Mesodermal cell (in vitro differentiated cells): ENCODE results near the gene PCNX1.

ENCODE experiments used
- H3K27ac ChIP-seq: 2 replicates; pipeline ENCODE4 v1.7.0; 2013; ENCODE audit warnings: mild to moderate bottlenecking, low read depth, low read length, moderate library complexity; ENCODE audit not compliant: severe bottlenecking
- H3K36me3 ChIP-seq: 2 replicates; pipeline ENCODE4 v1.7.1; 2013; ENCODE audit warnings: mild to moderate bottlenecking, low read length, moderate library complexity; ENCODE audit not compliant: control insufficient read depth, insufficient read depth
- H3K4me1 ChIP-seq: one replicate; pipeline ENCODE4 v1.7.1; 2013; ENCODE audit warnings: mild to moderate bottlenecking, low read length; ENCODE audit not compliant: insufficient read depth, control insufficient read depth, poor library complexity, severe bottlenecking
- H3K4me3 ChIP-seq: 2 replicates; pipeline ENCODE4 v1.7.0; 2013; ENCODE audit warnings: low read length, control low read depth, mild to moderate bottlenecking; ENCODE audit not compliant: insufficient read depth, poor library complexity, severe bottlenecking; ENCODE audit errors: extremely low read depth
- H3K9me3 ChIP-seq: 2 replicates; pipeline ENCODE4 v1.7.1; 2013; ENCODE audit warnings: mild to moderate bottlenecking, low read length, moderate library complexity; ENCODE audit not compliant: control insufficient read depth
- WGBS, 2 experiments: methylation state at CpG; one replicate each; pipeline ENCODE4 v1.1.5; 2013; ENCODE audit warnings: missing lambda C conversion rate in 2 of 2; ENCODE audit not compliant: insufficient coverage in 2 of 2; 5-methylcytosine and 5-hydroxymethylcytosine counted together

Gene PCNX1

DNA sequence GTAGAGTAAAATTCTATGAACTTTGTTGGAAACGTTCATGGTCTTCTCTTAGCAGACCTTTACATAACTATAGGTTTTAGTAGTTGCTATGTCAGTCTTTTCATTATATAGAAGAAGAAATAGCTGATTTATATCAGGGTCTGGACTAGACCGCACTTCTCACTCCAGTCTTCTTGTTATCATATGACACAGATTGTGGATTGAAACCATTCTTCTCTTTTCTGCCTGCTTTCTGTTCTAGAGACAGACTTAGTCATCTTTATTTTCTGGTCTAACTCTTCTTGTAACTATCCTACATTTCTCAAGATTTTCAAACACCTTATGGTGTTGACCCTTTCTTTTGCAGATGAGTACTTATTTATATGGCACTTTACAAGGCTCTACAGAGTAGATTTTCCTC, 55.7 kb downstream of the PCNX1 start:
- H3K36me3 ChIP-seq: peaks cover 27% of the 10 kb centered on the region
- no CpG with 5 or more reads among the region's 2 CpGs for WGBS, 2 experiments
- H3K27ac ChIP-seq: no peak overlapping the region
- H3K4me1 ChIP-seq: no peaks in the 10 kb centered on the region
- no peak overlapping the region for H3K4me3 ChIP-seq
- H3K9me3 ChIP-seq: no peaks in the 10 kb centered on the region

DNA sequence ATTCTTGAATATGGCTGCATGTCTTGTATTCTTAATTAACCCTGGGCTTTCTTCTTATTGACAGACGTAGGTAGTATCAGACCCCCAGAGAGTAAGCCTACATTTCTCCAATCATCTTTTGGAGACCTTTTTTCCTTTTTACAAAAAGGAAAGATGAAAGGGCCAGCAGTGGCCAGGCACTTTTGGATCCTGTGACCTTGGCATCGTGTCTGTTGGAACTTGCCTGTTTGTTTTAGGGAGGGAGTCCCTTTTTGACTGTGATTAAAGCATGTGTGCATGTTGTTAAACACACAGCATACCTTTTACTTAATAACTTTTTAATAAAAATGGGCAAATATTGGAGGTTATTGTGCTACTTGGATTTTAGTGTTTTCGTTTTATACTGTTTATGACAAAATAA, 57.2 kb downstream of the PCNX1 start:
- H3K9me3 ChIP-seq: no peaks in the 10 kb centered on the region
- no peak overlapping the region for H3K27ac ChIP-seq
- peaks cover 28% of the 10 kb centered on the region for H3K36me3 ChIP-seq
- H3K4me3 ChIP-seq: no peak overlapping the region
- H3K4me1 ChIP-seq: no peaks in the 10 kb centered on the region
- no CpG with 5 or more reads among the region's 3 CpGs for WGBS, 2 experiments

DNA sequence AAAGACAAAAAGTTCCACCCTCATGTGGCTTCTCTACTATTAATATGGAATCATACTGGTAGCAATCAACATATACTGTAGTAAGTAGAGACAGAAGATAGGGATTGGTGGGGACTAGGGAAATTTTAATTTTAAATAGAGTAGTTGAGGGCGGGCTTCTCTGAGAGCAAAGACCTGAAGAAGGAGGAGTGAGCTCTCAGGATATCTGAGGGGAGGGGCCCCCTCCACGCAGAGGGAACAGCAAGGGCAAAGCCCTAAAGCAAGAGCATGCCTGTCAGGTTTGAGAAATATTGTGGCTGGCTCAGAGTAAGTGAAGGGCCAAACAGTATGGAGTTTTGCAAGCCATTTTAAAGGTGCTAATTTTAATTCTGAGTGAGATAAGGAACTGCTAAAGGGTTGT, 64.3 kb downstream of the PCNX1 start:
- Histone ChIP-seq H3K27ac (no peak overlapping the region), H3K36me3 (peaks cover 27% of the 10 kb centered on the region), H3K4me3 (no peak overlapping the region), H3K4me1 (no peaks in the 10 kb centered on the region), H3K9me3 (no peaks in the 10 kb centered on the region)
- WGBS, 2 experiments: 42 to 65% methylated on average over 2 of the region's 2 CpGs

DNA sequence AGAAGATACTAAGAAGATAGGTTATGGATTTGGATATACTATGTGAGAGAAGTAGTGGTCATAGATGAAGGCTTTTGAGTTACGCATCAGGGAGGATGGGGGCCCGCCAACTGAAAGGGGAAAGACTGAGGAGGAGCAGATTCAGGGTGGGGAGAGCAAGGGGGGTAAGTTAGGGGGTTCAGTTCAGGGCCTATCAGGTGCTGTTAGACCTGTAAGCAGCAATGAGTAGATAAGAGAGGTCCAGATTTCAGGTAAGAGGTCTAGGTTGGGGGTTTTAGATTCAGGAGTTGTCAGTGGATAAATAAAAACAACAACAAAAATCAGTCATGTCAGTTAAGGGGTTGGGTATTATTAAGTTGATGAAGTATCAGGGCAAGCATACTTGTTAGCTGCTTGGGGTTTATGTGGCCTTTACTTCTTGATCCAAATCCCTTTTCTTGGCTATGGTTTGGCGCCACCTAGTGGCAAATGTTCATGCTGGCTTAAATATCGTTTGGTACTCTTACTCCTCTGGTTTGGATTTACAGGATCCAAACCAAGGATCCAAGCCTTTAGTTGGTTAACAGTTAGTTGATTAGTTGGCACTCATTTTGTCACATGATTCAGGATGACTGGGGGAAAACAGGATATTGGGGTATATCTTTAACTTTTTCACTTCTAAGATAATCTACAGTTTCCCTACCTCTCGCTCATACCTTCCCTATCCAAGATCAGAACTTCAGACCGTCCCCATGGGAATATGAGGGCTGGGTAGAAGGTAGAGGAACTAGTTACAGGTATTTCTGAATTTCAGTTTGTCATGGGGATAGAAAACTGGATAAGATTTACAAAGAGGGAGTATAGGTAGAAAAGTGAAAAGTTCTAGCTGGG, 65.1 kb downstream of the PCNX1 start:
- Histone ChIP-seq H3K27ac (no peak overlapping the region), H3K36me3 (peaks cover 34% of the 10 kb centered on the region), H3K4me1 (no peaks in the 10 kb centered on the region), H3K9me3 (no peaks in the 10 kb centered on the region), H3K4me3 (no peak overlapping the region)
- WGBS, 2 experiments: 50 to 67% methylated on average over 4 of the region's 6 CpGs

DNA sequence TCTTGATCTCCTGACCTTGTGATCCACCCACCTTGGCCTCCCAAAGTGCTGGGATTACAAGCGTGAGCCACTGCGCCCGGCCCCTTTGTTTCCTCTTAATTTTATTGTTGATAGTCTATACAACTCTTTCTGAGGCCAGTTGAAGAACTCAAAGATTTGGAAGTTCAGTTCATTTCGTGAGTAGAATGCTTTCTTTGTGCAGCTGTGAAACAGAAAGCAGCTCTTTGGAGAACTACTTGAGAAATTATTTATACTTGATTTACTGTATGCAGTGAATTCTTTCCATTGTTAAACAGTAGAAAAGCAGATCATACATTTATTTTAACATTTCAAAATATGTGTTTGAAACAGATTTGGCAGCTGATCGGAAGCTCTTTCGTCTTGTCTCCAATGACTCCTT, 69.3 kb downstream of the PCNX1 start:
- Histone ChIP-seq H3K4me1 (no peaks in the 10 kb centered on the region), H3K4me3 (no peak overlapping the region), H3K27ac (no peak overlapping the region), H3K36me3 (peaks cover 25% of the 10 kb centered on the region), H3K9me3 (no peaks in the 10 kb centered on the region)
- 94 to 100% methylated on average over 2 of the region's 6 CpGs for WGBS, 2 experiments

DNA sequence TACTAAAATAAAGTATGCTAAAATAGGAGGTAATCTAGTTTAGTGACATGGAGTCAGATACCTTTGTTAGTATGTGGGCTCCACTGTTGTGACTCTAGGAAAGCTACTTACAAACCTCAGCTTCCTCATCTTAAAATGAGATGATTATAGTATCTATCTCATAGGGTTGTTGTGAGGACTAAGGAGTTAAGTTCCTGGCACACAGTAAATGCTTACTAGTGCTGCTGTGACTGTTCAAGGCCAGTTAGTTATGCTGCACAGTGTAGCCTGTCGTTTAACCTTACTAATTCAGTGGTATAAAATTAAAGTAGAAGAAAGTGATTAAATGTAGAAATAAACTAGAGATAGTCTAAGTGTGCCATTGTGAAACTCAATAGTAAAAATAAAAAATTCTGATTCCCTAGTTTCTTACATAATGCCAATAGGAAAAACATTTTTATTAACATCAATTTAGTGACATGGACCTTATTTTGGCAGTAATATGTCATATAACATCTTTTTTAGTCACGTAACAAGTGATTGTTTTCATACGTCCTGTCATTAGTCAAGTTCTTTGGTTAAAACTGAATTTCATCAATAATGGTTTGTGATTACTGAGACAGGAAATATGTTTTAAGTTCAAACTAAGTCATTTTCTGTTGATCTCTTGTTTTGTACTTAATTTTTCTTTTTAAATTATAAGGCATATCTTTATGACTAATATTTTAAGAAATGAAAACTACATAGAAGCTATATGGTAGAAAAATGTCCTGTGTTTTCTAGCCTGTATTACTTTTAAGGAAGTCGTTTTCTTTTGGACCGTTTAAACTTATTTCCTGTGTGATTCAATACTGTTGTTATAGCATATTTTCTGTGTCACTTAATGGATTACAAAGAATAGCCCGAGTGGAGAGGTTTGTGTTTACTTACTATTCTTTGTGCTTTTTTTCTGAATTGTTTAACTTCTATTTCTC, 74.0 kb downstream of the PCNX1 start:
- H3K9me3 ChIP-seq: no peaks in the 10 kb centered on the region
- peaks cover 19% of the 10 kb centered on the region for H3K36me3 ChIP-seq
- H3K4me1 ChIP-seq: no peaks in the 10 kb centered on the region
- H3K4me3 ChIP-seq: no peak overlapping the region
- 86 to 100% methylated on average over 1 of the region's 6 CpGs for WGBS, 2 experiments
- H3K27ac ChIP-seq: no peak overlapping the region

DNA sequence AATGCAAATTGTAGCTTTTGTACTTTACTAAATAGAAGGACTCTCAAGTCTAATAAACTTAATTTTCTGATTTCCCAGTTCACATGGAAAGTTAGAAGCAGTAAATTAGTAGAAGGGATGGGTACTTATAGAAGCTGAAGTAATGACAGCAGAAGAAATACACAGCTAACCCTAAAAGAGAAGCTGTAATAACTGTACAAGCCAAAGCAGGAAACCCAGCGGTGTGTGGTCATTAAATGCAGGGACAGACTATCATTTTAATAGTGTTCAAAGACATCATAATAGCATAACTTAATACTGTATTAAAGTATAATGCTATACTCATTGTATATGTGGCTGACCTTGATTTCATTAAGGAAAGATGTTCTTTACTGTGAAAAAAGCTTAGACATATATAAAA, 74.9 kb downstream of the PCNX1 start:
- Histone ChIP-seq H3K9me3 (no peaks in the 10 kb centered on the region), H3K4me1 (no peaks in the 10 kb centered on the region), H3K27ac (no peak overlapping the region), H3K4me3 (no peak overlapping the region), H3K36me3 (peaks cover 13% of the 10 kb centered on the region)
- no CpG with 5 or more reads among the region's 1 CpG for WGBS, 2 experiments

DNA sequence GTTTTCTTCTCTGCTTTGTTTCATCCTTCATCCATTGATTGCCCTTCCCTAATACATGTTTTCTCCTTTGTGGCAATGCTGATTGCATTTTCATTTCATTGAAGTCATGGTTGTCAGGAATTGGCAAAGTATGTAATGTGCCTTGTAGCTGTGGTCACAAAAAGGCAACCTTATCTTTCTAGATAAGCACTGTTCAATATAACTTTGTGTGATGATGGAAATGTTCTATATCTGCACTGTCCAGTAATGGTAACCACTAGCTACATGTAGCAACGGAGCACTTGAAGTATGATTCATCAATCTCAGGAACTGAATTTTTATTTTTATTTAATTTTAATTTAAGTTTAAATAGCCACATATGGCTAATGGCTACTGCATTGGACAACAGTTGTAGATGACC, 79.8 kb downstream of the PCNX1 start:
- H3K27ac ChIP-seq: no peak overlapping the region
- no peaks in the 10 kb centered on the region for H3K4me1 ChIP-seq
- no peak overlapping the region for H3K4me3 ChIP-seq
- WGBS, 2 experiments: no CpG with 5 or more reads among the region's 1 CpG
- H3K36me3 ChIP-seq: no peaks in the 10 kb centered on the region
- H3K9me3 ChIP-seq: no peaks in the 10 kb centered on the region

DNA sequence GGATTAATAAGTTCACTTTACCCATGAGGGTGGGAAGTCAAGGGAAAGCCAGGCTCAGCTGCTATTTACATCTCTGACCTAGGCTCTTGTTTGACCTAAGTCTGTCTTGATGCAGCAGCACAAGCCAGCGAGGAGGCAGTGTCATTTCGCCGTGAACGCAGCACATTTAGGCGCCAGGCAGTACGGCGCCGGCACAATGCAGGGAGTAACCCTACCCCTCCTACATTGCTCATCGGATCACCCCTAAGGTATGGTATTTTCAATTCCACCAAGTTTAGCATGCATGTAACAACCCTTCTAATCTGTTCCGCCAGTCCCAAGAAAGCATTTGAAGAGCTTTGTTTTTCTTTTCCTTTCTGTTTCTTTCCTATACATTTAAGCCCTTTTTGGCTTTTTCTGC, 81.2 kb downstream of the PCNX1 start:
- Histone ChIP-seq H3K27ac (no peak overlapping the region), H3K9me3 (no peaks in the 10 kb centered on the region)
- WGBS, 2 experiments: 94 to 96% methylated on average over 3 to 10 of the region's 10 CpGs

DNA sequence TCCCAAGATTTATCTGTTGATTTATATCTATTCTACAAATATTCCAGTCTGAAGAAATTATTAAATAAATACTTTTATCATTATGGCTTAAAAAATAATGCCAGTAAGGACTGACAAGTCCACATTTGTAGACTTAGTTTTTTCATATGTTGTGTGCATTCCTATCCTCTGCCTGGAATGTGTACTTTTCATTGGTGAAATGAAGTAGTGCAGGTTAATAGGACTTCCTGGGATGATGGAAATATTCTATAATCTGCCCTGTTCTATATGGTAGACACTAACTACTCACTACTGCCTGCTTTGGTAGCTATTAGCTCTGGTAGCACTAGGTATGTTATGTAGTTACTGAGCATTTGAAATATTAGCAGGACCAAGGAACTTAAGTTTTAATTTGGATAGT, 86.7 kb downstream of the PCNX1 start:
- Histone ChIP-seq H3K36me3 (peaks cover 5% of the 10 kb centered on the region), H3K4me3 (no peak overlapping the region), H3K9me3 (no peaks in the 10 kb centered on the region), H3K27ac (no peak overlapping the region), H3K4me1 (no peaks in the 10 kb centered on the region)

More for the DNA sequence above, 81.2 kb downstream of the PCNX1 start:
- H3K4me1 ChIP-seq: no peaks in the 10 kb centered on the region
- H3K36me3 ChIP-seq: no peaks in the 10 kb centered on the region
- H3K4me3 ChIP-seq: no peak overlapping the region

DNA sequence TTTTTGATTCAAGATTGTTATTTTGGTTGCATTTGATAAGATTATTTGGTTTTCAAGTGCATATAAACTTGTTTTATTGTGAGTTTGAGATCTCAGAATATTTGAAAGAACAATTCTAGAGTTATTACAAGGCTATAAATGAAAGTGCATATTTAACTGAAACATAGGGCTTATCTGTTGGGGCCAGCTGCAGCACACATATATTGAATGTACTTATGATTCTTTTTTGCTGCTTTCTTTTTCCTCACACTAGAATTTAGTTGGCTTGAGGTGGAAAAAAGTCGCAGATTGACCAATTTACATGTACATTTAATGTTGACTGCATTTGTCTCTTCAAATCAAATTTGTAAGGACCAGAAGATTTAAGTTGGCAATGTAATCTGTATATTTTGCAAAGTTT, 88.0 kb downstream of the PCNX1 start:
- no CpG with 5 or more reads among the region's 1 CpG for WGBS, 2 experiments
- Histone ChIP-seq H3K4me1 (no peaks in the 10 kb centered on the region), H3K9me3 (no peaks in the 10 kb centered on the region), H3K36me3 (peaks cover 5% of the 10 kb centered on the region), H3K27ac (no peak overlapping the region), H3K4me3 (no peak overlapping the region)
